Thymus (tissue), 11 donors: ENCODE results near the gene PKP1. TPM values are rescaled to one million over a fixed set of nuclear protein-coding genes. Genes with fewer than 3 reads are reported as not detected.

Experiments
- DNase-seq, 9 donors: peaks; one replicate each; pipeline ENCODE4 v3.0.0-alpha.2; 2013; ENCODE audit warnings: low spot score in 9 of 9, low read depth in 6 of 9, missing footprints in 1 of 9
- H3K27ac ChIP-seq, 2 donors: one replicate each; pipeline ENCODE4 v1.5.1; 2013; ENCODE audit warnings: control low read depth in 1 of 2, low read depth in 1 of 2, low read length in 1 of 2, mild to moderate bottlenecking in 1 of 2, moderate library complexity in 1 of 2
- H3K27me3 ChIP-seq, 2 donors: one replicate each; pipeline ENCODE4 v1.5.1; 2013; ENCODE audit warnings: low read length in 1 of 2; ENCODE audit not compliant: control insufficient read depth in 2 of 2, insufficient read depth in 1 of 2
- H3K36me3 ChIP-seq, 2 donors: one replicate each; pipeline ENCODE4 v1.5.1; 2013; ENCODE audit warnings: low read length in 1 of 2, mild to moderate bottlenecking in 1 of 2, moderate library complexity in 1 of 2; ENCODE audit not compliant: control insufficient read depth in 2 of 2, insufficient read depth in 2 of 2
- H3K4me1 ChIP-seq, 2 donors: one replicate each; pipeline ENCODE4 v1.5.1; 2013; ENCODE audit warnings: low read length in 2 of 2; ENCODE audit not compliant: control insufficient read depth in 2 of 2, insufficient read depth in 2 of 2
- H3K4me3 ChIP-seq, 2 donors: one replicate each; pipeline ENCODE4 v1.5.1; 2013; ENCODE audit warnings: low read length in 2 of 2, control low read depth in 1 of 2, mild to moderate bottlenecking in 1 of 2
- H3K9me3 ChIP-seq, 2 donors: one replicate each; pipeline ENCODE4 v1.5.1; 2013; ENCODE audit warnings: low read length in 1 of 2, mild to moderate bottlenecking in 1 of 2; ENCODE audit not compliant: control insufficient read depth in 2 of 2, insufficient read depth in 1 of 2
- WGBS: extraction: QIAGEN DNeasy Blood & Tissue Kit; methylation state at CpG from one replicate; pipeline ENCODE4 v1.1.7; 2013; 5-methylcytosine and 5-hydroxymethylcytosine counted together
- polyA plus RNA-seq: library from polyadenylated mRNA; stranded (reverse); fragments of 200-250 nt; gene quantifications from one replicate; pipeline ENCODE4 v1.2.3, GENCODE V29; 2013
- total RNA-seq: library from RNA; stranded (reverse); fragments of 120-200 nt; gene quantifications from one replicate; pipeline ENCODE4 v1.2.4, GENCODE V29; 2013
- donor health status: healthy.

PKP1 gene
- total and polyA plus RNA-seq, 2 donors, result 14.1 to 20.0 TPM

DNA sequence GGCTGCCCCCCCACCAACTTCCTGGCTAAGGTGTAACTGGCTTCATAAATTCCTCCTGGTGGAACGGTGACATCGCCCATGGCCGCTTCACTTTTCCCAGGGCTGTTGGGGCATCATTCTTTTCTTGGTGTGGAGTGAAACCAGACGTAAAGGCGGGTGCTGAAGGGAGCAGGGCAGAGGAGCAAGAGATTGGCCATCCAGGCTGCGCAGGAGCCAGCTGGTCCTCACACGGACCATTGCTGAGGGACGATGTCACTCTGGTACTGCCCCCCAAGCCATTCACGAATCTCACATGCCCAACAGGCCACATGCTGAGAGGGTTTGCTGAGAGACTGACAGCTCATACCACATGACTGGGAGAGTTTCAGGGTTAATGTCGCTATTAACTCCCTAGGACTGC lies 10.5 kb upstream of the PKP1 start:
- H3K27ac ChIP-seq, result no peak overlapping the region
- no peak overlapping the region for H3K4me3 ChIP-seq
- no peak for DNase-seq
- no peaks in the 10 kb centered on the region for H3K9me3 ChIP-seq
- peaks cover 0 to 19% of the 10 kb centered on the region in 2 donors for H3K27me3 ChIP-seq
- no peaks in the 10 kb centered on the region for H3K36me3 ChIP-seq
- WGBS, result 92% methylated on average over 10 of the region's 10 CpGs
- H3K4me1 ChIP-seq, result peaks cover 0 to 8% of the 10 kb centered on the region in 2 donors

GRCh38 chr1:201274616-201275252 lies 8.6 kb upstream of the PKP1 start:
- 97% methylated on average over 12 of the region's 12 CpGs for WGBS
- Histone ChIP-seq H3K27ac (no peak overlapping the region), H3K4me1 (no peaks in the 10 kb centered on the region), H3K27me3 (peaks cover 0 to 23% of the 10 kb centered on the region in 2 donors), H3K4me3 (no peak overlapping the region), H3K36me3 (no peaks in the 10 kb centered on the region), H3K9me3 (no peaks in the 10 kb centered on the region)
- no peak for DNase-seq

DNA sequence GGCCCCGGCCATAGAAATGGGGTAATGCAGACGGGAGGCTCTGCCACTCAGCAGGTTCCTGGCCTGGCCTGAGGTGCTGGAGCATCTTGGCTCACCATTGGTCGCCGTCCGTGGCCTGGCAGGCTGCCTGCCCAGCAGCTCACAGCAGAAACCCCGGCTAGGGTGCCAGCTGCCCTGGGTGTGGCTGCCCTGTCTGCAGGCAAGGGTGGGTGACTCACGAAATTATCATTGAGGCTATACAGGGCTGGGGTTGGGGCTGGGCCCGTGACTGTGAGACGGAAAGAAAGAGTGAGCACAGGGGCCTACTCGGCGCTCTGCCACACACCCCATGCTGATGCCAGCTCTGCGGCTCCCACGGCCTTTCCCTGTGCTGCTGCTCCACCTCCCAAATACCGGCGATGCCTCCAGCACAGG lies 8.0 kb upstream of the PKP1 start:
- Histone ChIP-seq H3K4me1 (no peaks in the 10 kb centered on the region), H3K27me3 (peaks cover 0 to 21% of the 10 kb centered on the region in 2 donors), H3K27ac (no peak overlapping the region), H3K36me3 (no peaks in the 10 kb centered on the region), H3K4me3 (no peak overlapping the region), H3K9me3 (no peaks in the 10 kb centered on the region)
- WGBS, result 93% methylated on average over 15 of the region's 15 CpGs
- no peak for DNase-seq

DNA sequence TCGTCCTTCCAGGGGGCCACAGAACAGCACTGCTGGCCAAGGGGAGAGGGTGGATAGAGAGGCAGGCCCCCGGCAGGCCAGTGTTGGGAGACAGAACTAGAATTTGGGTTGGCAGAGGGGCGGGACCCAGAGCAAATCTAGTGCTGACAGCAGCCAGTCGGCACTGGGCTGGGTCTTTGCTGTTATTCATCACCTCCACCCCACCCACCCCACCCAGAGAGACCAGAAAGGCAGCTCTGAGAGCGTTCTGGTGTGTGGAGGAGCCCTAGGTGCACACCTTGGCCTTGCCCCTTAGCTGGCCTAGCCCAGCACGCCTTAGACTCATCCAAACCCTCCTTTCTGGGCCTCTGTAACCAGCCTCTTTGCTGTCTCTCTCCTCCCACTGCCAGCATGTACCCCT lies 6.4 kb upstream of the PKP1 start:
- Histone ChIP-seq H3K4me3 (no peak overlapping the region), H3K4me1 (no peaks in the 10 kb centered on the region), H3K9me3 (no peaks in the 10 kb centered on the region), H3K36me3 (no peaks in the 10 kb centered on the region), H3K27ac (no peak overlapping the region), H3K27me3 (peaks cover 0 to 30% of the 10 kb centered on the region in 2 donors)
- WGBS, result 89% methylated on average over 6 of the region's 6 CpGs
- DNase-seq, result no peak

GRCh38 chr1:201277441-201277840 lies 5.9 kb upstream of the PKP1 start:
- Histone ChIP-seq H3K36me3 (no peaks in the 10 kb centered on the region), H3K27me3 (peaks cover 3 to 35% of the 10 kb centered on the region in 2 donors), H3K4me3 (no peak overlapping the region), H3K27ac (no peak overlapping the region), H3K4me1 (no peaks in the 10 kb centered on the region), H3K9me3 (no peaks in the 10 kb centered on the region)
- WGBS, result 88% methylated on average over 4 of the region's 4 CpGs
- no peak for DNase-seq

DNA sequence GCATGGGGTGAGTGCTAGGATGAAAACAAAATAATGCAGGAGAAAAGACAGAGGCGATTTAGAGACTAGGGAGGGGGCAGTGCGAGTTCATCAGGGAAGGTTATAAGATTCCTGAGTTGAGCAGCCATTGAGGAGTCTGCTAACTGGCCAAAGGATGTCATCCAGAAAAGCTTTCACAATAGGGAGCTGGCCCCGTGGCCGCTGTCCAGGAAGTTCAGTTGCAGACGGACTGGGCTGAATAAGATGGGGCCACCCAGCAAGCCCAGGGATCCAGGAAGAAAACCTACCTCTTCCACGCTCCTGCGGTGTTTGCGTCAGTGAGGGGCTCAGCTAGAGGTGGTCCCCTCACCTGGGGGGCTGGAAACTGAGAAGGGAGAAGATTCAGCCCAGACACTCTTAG lies 4.0 kb upstream of the PKP1 start:
- 63% methylated on average over 8 of the region's 8 CpGs for WGBS
- H3K4me3 ChIP-seq, result no peak overlapping the region
- peaks cover 0 to 5% of the 10 kb centered on the region in 2 donors for H3K4me1 ChIP-seq
- no peaks in the 10 kb centered on the region for H3K9me3 ChIP-seq
- no peaks in the 10 kb centered on the region for H3K36me3 ChIP-seq
- peaks cover 20 to 54% of the 10 kb centered on the region in 2 donors for H3K27me3 ChIP-seq
- no peak for DNase-seq
- H3K27ac ChIP-seq, result no peak overlapping the region

DNA sequence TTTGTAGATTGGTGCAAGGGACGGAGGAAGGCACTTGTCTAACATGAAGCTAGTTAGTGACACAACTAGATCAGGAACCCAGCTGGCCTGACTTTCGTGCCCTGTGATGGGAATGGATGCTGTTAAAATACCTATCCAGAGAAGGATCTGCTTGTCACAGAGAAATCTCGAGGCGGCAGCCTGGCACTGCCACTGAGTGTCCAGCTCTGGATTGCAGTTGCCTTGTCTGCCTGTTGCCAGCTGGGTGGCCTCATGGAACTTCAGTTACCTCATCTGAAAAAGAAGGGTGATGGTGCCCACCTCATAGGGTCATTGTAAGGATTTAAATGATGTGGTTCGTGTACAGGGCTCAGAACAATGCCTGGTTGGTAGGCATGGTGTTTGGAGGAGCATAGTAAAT lies 2.4 kb upstream of the PKP1 start:
- 77% methylated on average over 5 of the region's 5 CpGs for WGBS
- Histone ChIP-seq H3K4me3 (no peak overlapping the region), H3K27me3 (peaks cover 26 to 64% of the 10 kb centered on the region in 2 donors), H3K9me3 (no peaks in the 10 kb centered on the region), H3K4me1 (peaks cover 0 to 5% of the 10 kb centered on the region in 2 donors), H3K36me3 (no peaks in the 10 kb centered on the region), H3K27ac (no peak overlapping the region)
- no peak for DNase-seq

GRCh38 chr1:201281573-201281972 lies 1.7 kb upstream of the PKP1 start:
- Histone ChIP-seq H3K4me1 (peaks cover 0 to 5% of the 10 kb centered on the region in 2 donors), H3K4me3 (no peak overlapping the region), H3K27ac (no peak overlapping the region), H3K36me3 (no peaks in the 10 kb centered on the region), H3K9me3 (no peaks in the 10 kb centered on the region), H3K27me3 (peaks cover 26 to 69% of the 10 kb centered on the region in 2 donors)
- 93% methylated on average over 3 of the region's 3 CpGs for WGBS
- no peak for DNase-seq

GRCh38 chr1:201282216-201282615 lies 1.1 kb upstream of the PKP1 start:
- H3K27me3 ChIP-seq, result peaks cover 26 to 73% of the 10 kb centered on the region in 2 donors
- no peak for DNase-seq
- H3K27ac ChIP-seq, result no peak overlapping the region
- H3K4me1 ChIP-seq, result peaks cover 0 to 5% of the 10 kb centered on the region in 2 donors
- WGBS, result 87% methylated on average over 6 of the region's 6 CpGs
- H3K4me3 ChIP-seq, result no peak overlapping the region
- no peaks in the 10 kb centered on the region for H3K9me3 ChIP-seq
- no peaks in the 10 kb centered on the region for H3K36me3 ChIP-seq
